Ectodermal cell (in vitro differentiated cells): ENCODE data around the gene TRAPPC10.
"Not testable (repeated sequence)": the region's sequence is repeated elsewhere in the genome, so short reads cannot be mapped to it uniquely, and the experiment has no call there.

ENCODE experiments used
- H3K27ac ChIP-seq: 2 replicates; pipeline ENCODE4 v1.7.0; 2013; ENCODE audit warnings: mild to moderate bottlenecking, low read depth, low read length; ENCODE audit not compliant: insufficient read depth, poor library complexity, severe bottlenecking
- H3K27me3 ChIP-seq: 2 replicates; pipeline ENCODE4 v1.7.0; 2013; ENCODE audit warnings: mild to moderate bottlenecking, low read length; ENCODE audit not compliant: insufficient read depth, control insufficient read depth, poor library complexity, severe bottlenecking
- H3K36me3 ChIP-seq: one replicate; pipeline ENCODE4 v1.7.0; 2013; ENCODE audit warnings: low read length; ENCODE audit not compliant: control insufficient read depth, insufficient read depth
- H3K4me1 ChIP-seq: one replicate; pipeline ENCODE4 v1.7.0; 2013; ENCODE audit warnings: low read length; ENCODE audit not compliant: control insufficient read depth, insufficient read depth
- H3K4me3 ChIP-seq: 2 replicates; pipeline ENCODE4 v1.7.0; 2013; ENCODE audit warnings: low read depth, low read length, control low read depth; ENCODE audit not compliant: insufficient read depth
- H3K9me3 ChIP-seq: 2 replicates; pipeline ENCODE4 v1.7.0; 2013; ENCODE audit warnings: mild to moderate bottlenecking, low read length, moderate library complexity; ENCODE audit not compliant: control insufficient read depth
- WGBS, 2 experiments: methylation state at CpG; one replicate each; pipeline ENCODE4 v1.1.7; 2013; ENCODE audit warnings: missing lambda C conversion rate in 2 of 2; 5-methylcytosine and 5-hydroxymethylcytosine counted together

The TRAPPC10 gene

DNA sequence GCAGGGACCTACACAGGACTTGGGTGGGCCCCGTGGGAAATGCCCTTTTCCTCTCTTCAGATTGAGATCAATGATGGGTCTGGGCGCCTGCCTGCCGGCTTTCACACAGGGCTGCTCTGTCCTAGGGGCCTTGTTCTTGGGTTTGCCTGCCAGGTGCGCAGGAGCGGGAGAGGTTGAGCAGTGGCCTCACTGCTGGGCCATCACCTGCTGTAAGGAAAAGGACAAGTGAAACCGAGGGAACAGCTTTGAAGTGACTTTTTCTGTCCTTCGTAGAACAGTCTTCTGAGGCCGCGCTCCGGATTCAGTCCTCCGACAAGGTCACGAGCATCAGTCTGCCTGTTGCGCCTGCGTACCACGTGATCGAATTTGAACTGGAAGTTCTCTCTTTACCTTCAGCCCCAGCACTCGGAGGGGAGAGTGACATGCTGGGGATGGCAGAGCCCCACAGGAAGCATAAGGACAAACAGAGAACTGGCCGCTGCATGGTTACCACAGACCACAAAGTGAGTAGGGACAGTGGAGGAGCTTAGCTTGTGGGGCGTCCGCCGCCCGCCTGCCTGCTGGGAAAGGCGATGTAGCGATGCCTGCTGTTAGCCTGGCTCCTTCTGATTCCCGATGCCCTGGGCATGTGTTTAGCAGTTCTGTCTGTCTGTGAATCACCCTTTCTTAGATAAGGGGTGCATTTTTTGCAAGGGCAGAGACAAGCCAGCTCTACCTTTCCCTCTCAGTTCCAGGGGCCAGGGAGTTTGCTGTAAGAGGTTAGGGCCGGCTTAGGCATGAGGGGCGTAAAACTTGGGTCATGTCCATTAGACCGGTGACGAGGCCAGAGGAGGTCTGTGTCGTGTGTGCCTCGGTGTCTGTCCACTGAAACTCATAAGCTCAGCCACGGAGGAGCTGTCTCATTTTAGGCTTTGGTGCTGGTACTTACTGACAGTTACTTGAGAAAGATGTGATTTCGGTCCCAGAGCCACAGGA is 75.6 kb downstream of the TRAPPC10 start:
- no peak overlapping the region for H3K27ac ChIP-seq
- peaks cover 12% of the 10 kb centered on the region for H3K36me3 ChIP-seq
- 96 to 97% methylated on average over 33 of the region's 33 CpGs for WGBS, 2 experiments
- H3K4me1 ChIP-seq, result no peaks in the 10 kb centered on the region
- no peaks in the 10 kb centered on the region for H3K27me3 ChIP-seq
- H3K4me3 ChIP-seq, result no peak overlapping the region
- H3K9me3 ChIP-seq, result no peaks in the 10 kb centered on the region

DNA sequence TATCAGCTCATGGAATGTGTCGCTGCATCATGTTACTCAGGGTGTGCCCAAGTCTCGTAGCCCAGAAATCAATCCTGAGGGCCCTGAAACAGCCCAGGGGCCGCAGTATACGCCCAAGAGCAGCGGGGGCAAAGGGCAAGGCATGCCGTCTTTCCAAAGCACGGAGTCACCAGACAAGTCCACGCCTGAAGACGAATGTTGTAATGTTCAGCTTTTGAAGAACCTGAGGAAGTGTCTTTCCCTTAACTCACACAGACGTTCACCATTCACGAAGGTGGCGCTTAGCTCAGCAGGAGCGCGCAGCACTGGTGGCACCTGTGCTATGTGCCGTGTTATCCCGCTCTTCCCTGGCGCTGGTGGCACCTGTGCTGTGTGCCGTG is 76.3 kb downstream of the TRAPPC10 start:
- Histone ChIP-seq H3K4me1 (no peaks in the 10 kb centered on the region), H3K4me3 (no peak overlapping the region), H3K9me3 (no peaks in the 10 kb centered on the region), H3K27ac (no peak overlapping the region), H3K27me3 (no peaks in the 10 kb centered on the region), H3K36me3 (peaks cover 6% of the 10 kb centered on the region)
- WGBS, 2 experiments, result 96 to 97% methylated on average over 18 of the region's 18 CpGs

DNA sequence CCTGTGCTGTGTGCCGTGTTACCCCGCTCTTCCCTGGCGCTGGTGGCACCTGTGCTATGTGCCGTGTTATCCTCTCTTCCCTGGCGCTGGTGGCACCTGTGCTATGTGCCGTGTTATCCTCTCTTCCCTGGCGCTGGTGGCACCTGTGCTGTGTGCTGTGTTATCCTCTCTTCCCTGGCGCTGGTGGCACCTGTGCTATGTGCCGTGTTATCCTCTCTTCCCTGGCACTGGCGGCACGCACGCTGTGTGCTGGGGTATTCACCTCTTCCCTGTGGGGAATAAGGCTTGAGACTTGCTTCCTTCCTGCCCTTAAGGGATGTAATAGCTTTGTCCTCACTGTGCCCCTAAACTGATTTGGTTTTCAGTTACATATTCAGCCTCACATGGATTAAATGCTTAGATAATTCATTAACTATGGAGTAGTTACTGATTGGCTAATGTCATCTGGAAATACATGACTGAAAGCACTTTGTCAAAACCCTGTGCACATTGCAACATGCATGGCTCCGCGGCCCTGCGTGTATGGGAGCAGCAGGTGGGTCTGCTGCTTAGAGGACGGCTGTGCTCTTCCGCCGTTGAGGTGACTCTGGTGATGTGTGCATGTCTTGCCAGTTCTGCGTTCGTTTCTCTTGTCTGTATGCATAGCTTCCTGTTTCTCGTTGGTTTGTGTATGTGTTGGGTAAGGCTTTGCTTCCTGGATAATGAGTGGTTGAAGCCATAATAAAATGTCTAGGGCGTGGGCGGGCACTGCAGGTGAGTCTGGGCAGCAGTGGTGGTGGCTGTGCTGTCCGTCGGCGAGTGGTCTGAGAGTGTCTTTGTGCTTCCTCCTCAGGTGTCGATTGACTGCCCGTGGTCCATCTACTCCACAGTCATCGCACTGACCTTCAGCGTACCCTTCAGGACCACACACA is 77.1 kb downstream of the TRAPPC10 start:
- H3K27ac ChIP-seq, result no peak overlapping the region
- H3K4me1 ChIP-seq, result no peaks in the 10 kb centered on the region
- H3K4me3 ChIP-seq, result no peak overlapping the region
- peaks cover 10% of the 10 kb centered on the region for H3K36me3 ChIP-seq
- H3K9me3 ChIP-seq, result no peaks in the 10 kb centered on the region
- no peaks in the 10 kb centered on the region for H3K27me3 ChIP-seq
- 96% methylated on average over 30 of the region's 30 CpGs for WGBS, 2 experiments

DNA sequence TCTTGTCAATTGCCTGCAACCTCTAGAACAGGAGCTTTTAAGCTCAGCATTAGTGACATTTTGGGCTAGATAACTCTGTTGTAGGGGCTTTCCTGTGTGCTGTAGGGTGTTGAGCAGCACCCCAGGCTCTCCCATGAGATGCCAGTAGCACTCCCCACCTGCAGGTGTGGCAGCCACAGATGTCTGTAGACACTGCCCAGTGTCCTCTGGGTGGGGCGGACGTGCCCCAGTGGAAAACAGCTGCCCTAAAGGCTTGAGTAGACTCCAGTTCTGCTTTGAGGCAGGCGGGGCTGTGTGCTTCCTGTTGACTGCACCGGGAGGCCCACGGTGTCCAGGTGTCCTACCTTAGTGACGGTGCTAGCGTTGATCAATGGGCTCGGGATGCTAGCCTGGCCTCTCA is 78.2 kb downstream of the TRAPPC10 start:
- Histone ChIP-seq H3K9me3 (no peaks in the 10 kb centered on the region), H3K36me3 (peaks cover 14% of the 10 kb centered on the region)
- WGBS, 2 experiments, result 94 to 97% methylated on average over 8 of the region's 8 CpGs

DNA sequence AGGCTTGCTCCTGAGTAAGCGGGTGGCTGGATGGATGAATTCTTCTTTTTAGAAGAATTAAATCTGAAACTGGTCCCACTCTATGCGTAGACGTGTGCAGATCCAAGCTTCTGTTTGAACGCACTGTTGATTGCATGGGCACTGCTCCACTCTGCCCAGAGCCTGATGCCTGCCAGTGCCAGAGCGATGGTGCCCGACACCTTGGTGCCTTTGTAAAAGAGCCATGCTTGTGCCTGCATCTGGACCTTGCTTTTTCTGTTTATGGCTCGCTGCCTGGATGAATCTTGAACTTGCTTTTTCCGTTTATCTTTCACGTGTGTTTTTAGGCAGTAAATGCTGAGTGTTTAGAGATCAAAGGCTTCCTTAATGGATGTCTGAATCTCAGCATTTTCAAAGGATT is 80.1 kb downstream of the TRAPPC10 start:
- whole genome bisulfite sequencing, 2 experiments, result 97 to 98% methylated on average over 9 of the region's 9 CpGs

More for the DNA sequence above, 78.2 kb downstream of the TRAPPC10 start:
- Histone ChIP-seq H3K27me3 (no peaks in the 10 kb centered on the region), H3K4me1 (no peaks in the 10 kb centered on the region), H3K4me3 (no peak overlapping the region), H3K27ac (no peak overlapping the region)

DNA sequence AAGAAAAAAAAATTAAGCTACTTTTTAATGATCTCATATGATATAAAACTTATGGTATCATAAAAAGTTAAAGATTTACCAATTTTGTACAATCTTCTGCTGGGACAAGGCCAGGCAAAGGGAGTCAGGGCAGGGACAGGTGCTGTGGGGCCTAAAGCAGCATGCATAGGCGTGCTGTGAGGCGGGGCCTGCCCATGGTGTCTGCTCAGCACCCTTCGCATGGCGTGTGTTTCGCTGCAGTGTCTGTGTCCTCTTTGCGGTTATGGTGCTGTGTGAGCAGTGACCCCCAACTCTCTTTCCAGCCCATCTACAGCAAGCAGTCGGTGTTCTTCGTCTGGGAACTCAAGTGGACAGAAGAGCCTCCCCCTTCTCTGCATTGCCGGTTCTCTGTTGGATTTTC is 81.7 kb downstream of the TRAPPC10 start:
- Histone ChIP-seq H3K9me3 (no peaks in the 10 kb centered on the region), H3K36me3 (peaks cover 14% of the 10 kb centered on the region), H3K4me3 (no peak overlapping the region), H3K4me1 (no peaks in the 10 kb centered on the region), H3K27me3 (no peaks in the 10 kb centered on the region), H3K27ac (no peak overlapping the region)
- WGBS, 2 experiments, result 94 to 95% methylated on average over 9 of the region's 9 CpGs

More for the DNA sequence above, 80.1 kb downstream of the TRAPPC10 start:
- Histone ChIP-seq H3K27me3 (no peaks in the 10 kb centered on the region), H3K9me3 (no peaks in the 10 kb centered on the region), H3K4me1 (no peaks in the 10 kb centered on the region), H3K4me3 (no peak overlapping the region), H3K27ac (no peak overlapping the region), H3K36me3 (peaks cover 14% of the 10 kb centered on the region)

- Histone ChIP-seq H3K9me3 (no peaks in the 10 kb centered on the region), H3K27me3 (no peaks in the 10 kb centered on the region), H3K27ac (no peak overlapping the region), H3K36me3 (peaks cover 14% of the 10 kb centered on the region), H3K4me1 (no peaks in the 10 kb centered on the region), H3K4me3 (no peak overlapping the region)
- WGBS, 2 experiments, result no CpG with 5 or more reads among the region's 1 CpG
Observed at GRCh38 chr21:44094832-44095231, 82.7 kb downstream of the TRAPPC10 start.

DNA sequence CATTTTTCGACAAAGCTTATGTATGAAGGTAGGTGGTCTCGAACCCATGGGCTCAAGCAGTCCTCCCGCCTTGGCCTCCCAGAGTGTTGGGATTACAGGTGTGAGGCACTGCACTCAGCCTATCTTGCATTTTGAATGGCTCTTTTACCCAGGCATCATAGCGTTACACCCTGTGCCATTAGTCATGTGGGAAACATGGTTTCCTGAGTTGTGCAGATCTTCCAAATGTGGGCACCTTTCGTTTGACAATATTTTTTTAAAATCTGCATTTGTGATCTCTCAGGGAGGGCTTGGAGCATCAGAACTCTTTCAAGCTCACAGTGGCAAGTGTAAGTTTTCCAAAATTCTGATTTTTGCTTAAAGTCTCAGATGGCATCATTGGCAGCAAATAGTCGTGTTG is 86.4 kb downstream of the TRAPPC10 start:
- no CpG with 5 or more reads among the region's 6 CpGs for WGBS, 2 experiments
- H3K4me1 ChIP-seq, H3K4me3 ChIP-seq, H3K36me3 ChIP-seq, H3K9me3 ChIP-seq, H3K27ac ChIP-seq, H3K27me3 ChIP-seq: not testable (repeated sequence)

DNA sequence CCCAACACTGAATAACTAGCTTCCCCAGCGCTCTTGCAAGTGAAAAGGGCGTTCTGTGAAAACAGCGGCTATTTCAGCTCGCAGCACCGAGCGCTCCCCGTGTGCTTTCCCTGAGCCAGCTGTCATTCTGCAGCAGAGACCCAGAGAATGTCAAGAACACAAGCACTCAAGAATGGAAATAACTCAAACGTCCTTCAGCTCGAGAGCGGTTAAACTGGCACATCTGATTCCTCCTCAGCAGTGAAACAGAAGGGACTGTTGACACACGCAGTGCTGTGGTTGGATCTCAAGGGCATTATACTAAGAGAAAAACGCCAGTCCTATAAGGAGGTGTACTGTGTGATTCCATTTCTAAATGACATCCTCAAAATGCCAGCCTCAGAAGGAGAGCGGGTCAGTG is 86.9 kb downstream of the TRAPPC10 start:
- no CpG with 5 or more reads among the region's 13 CpGs for WGBS, 2 experiments
- H3K27me3 ChIP-seq, H3K36me3 ChIP-seq, H3K4me3 ChIP-seq, H3K27ac ChIP-seq, H3K9me3 ChIP-seq, H3K4me1 ChIP-seq: not testable (repeated sequence)

DNA sequence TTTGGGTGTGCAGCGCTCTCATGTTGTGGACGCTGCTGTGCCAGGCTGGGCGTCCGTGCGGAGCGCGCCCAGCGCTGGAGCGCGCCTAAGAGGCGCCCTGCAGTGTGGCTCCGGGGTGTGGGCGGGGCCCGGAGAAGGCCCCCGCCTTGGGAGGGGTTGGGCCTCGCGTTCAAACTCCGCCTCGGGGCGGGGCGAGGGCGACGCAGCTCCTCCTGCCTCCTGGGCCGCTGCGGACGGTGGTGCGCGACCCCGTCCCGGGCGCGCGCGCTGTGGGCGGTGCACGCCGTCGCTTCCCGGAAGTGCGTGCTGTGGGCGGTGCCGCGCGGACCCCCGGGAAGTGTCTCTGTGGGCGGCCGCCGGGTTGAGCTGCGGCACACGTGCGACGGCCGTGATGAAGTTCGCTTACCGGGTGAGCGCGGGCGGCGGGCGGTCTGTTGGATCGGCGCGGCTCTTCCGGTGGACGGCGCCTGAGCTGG is 95.0 kb downstream of the TRAPPC10 start, which contains the start of gene PWP2:
TSS of gene PWP2 (plus strand) at position 374 of the 476 bp plus-strand sequence. CDS start at position 392, 18 bp downstream.
- not testable (repeated sequence) for H3K9me3 ChIP-seq, H3K27ac ChIP-seq, H3K27me3 ChIP-seq, H3K36me3 ChIP-seq, H3K4me1 ChIP-seq
- peak within 1 kb of the TSS; percentile 26 for H3K4me3 ChIP-seq
- WGBS, 2 experiments, result 0% methylated on average over 14 of the region's 66 CpGs; no CpG with 5 or more reads in 1 of the 2 experiments
